ENCODE results near the gene CRISP3.
"Not testable (repeated sequence)": the region's sequence is repeated elsewhere in the genome, so short reads cannot be mapped to it uniquely, and the experiment has no call there.

The CRISP3 gene

GRCh38 chr6:49723917-49724316 is 20.3 kb downstream of the CRISP3 start:
- H3K4me2 ChIP-seq (ENCODE audit: low read length); H2BK120ac ChIP-seq (ENCODE audit: insufficient read depth, low read length, poor library complexity): not testable (repeated sequence)
- WGBS (ENCODE audit: extremely low coverage, insufficient coverage, insufficient read length) = no CpG with 5 or more reads among the region's 4 CpGs

GRCh38 chr6:49721297-49721696 is 22.9 kb downstream of the CRISP3 start:
- H4K91ac ChIP-seq (ENCODE audit: low read depth, low read length) = no peak overlapping the region
- no peak overlapping the region for H4K8ac ChIP-seq (ENCODE audit: low read depth, low read length)
- no peak for DNase-seq
- no peaks in the 10 kb centered on the region for H3K36me3 ChIP-seq (ENCODE audit: control insufficient read depth in 1 of 2, insufficient read depth in 2 of 2, low read length in 2 of 2)
- H3K4me3 ChIP-seq (ENCODE audit: low read depth, low read length) = no peak overlapping the region
- H3K4ac ChIP-seq (ENCODE audit: low read depth, low read length) = no peak overlapping the region
- H3K14ac ChIP-seq (ENCODE audit: low read length) = no peak overlapping the region
- no peak overlapping the region for H3K4me2 ChIP-seq (ENCODE audit: low read length)
- no peaks in the 10 kb centered on the region for H3K9me3 ChIP-seq (ENCODE audit: insufficient read depth, low read depth, low read length)
- no peak overlapping the region for H4K12ac ChIP-seq (ENCODE audit: low read depth, low read length)
- no peak overlapping the region for H2BK120ac ChIP-seq (ENCODE audit: insufficient read depth, low read length, poor library complexity)
- no CpG with 5 or more reads among the region's 2 CpGs for WGBS (ENCODE audit: extremely low coverage, insufficient coverage, insufficient read length)
- H3K79me2 ChIP-seq (ENCODE audit: control insufficient read depth, insufficient read depth, low read length, poor library complexity) = no peaks in the 10 kb centered on the region
- H2BK5ac ChIP-seq (ENCODE audit: low read depth, low read length, poor library complexity) = no peak overlapping the region
- no peak overlapping the region for H3K18ac ChIP-seq (ENCODE audit: low read length)
- no peaks in the 10 kb centered on the region for H3K27me3 ChIP-seq (ENCODE audit: insufficient read depth, low read length)
- no peaks in the 10 kb centered on the region for H3K4me1 ChIP-seq (ENCODE audit: control insufficient read depth in 1 of 2, insufficient read depth in 2 of 2, low read length in 2 of 2)
- no peak overlapping the region for H2AK5ac ChIP-seq (ENCODE audit: low read length)
- H3K27ac ChIP-seq (ENCODE audit: low read depth, low read length) = no peak overlapping the region
- H2AFZ ChIP-seq (ENCODE audit: insufficient read depth, low read length, poor library complexity) = no peak overlapping the region
- H3K9ac ChIP-seq (ENCODE audit: low read length) = no peak overlapping the region
- no peaks in the 10 kb centered on the region for H3K79me1 ChIP-seq (ENCODE audit: low read length)
- no peak overlapping the region for H3K23ac ChIP-seq (ENCODE audit: low read length)
- no peak overlapping the region for H2BK12ac ChIP-seq (ENCODE audit: low read length)

More at GRCh38 chr6:49723917-49724316, 20.3 kb downstream of the CRISP3 start:
- H3K4me3 ChIP-seq (ENCODE audit: low read depth, low read length); H2AK5ac ChIP-seq (ENCODE audit: low read length); H3K79me1 ChIP-seq (ENCODE audit: low read length); H3K9ac ChIP-seq (ENCODE audit: low read length); H3K18ac ChIP-seq (ENCODE audit: low read length); H4K8ac ChIP-seq (ENCODE audit: low read depth, low read length); H3K27ac ChIP-seq (ENCODE audit: low read depth, low read length); H4K12ac ChIP-seq (ENCODE audit: low read depth, low read length); H3K4ac ChIP-seq (ENCODE audit: low read depth, low read length); H2BK12ac ChIP-seq (ENCODE audit: low read length); H3K4me1 ChIP-seq (ENCODE audit: control insufficient read depth in 1 of 2, insufficient read depth in 2 of 2, low read length in 2 of 2); H2AFZ ChIP-seq (ENCODE audit: insufficient read depth, low read length, poor library complexity); H3K79me2 ChIP-seq (ENCODE audit: control insufficient read depth, insufficient read depth, low read length, poor library complexity); H3K9me3 ChIP-seq (ENCODE audit: insufficient read depth, low read depth, low read length); DNase-seq; H4K91ac ChIP-seq (ENCODE audit: low read depth, low read length); H3K23ac ChIP-seq (ENCODE audit: low read length); H3K27me3 ChIP-seq (ENCODE audit: insufficient read depth, low read length); H3K36me3 ChIP-seq (ENCODE audit: control insufficient read depth in 1 of 2, insufficient read depth in 2 of 2, low read length in 2 of 2); H3K14ac ChIP-seq (ENCODE audit: low read length); H2BK5ac ChIP-seq (ENCODE audit: low read depth, low read length, poor library complexity): not testable (repeated sequence)

- Histone ChIP-seq H3K14ac (ENCODE audit: low read length) (no peak overlapping the region), H3K79me1 (ENCODE audit: low read length) (no peaks in the 10 kb centered on the region), H3K27ac (ENCODE audit: low read depth, low read length) (no peak overlapping the region), H3K23ac (ENCODE audit: low read length) (no peak overlapping the region), H3K4ac (ENCODE audit: low read depth, low read length) (no peak overlapping the region), H4K12ac (ENCODE audit: low read depth, low read length) (no peak overlapping the region), H2BK12ac (ENCODE audit: low read length) (no peak overlapping the region), H2AK5ac (ENCODE audit: low read length) (no peak overlapping the region), H2BK120ac (ENCODE audit: insufficient read depth, low read length, poor library complexity) (no peak overlapping the region), H4K91ac (ENCODE audit: low read depth, low read length) (no peak overlapping the region), H4K8ac (ENCODE audit: low read depth, low read length) (no peak overlapping the region), H3K4me1 (ENCODE audit: control insufficient read depth in 1 of 2, insufficient read depth in 2 of 2, low read length in 2 of 2) (no peaks in the 10 kb centered on the region), H3K79me2 (ENCODE audit: control insufficient read depth, insufficient read depth, low read length, poor library complexity) (no peaks in the 10 kb centered on the region), H3K9ac (ENCODE audit: low read length) (no peak overlapping the region), H3K18ac (ENCODE audit: low read length) (no peak overlapping the region), H3K4me3 (ENCODE audit: low read depth, low read length) (no peak overlapping the region), H2AFZ (ENCODE audit: insufficient read depth, low read length, poor library complexity) (no peak overlapping the region), H3K27me3 (ENCODE audit: insufficient read depth, low read length) (no peaks in the 10 kb centered on the region), H3K36me3 (ENCODE audit: control insufficient read depth in 1 of 2, insufficient read depth in 2 of 2, low read length in 2 of 2) (no peaks in the 10 kb centered on the region), H3K9me3 (ENCODE audit: insufficient read depth, low read depth, low read length) (no peaks in the 10 kb centered on the region), H2BK5ac (ENCODE audit: low read depth, low read length, poor library complexity) (no peak overlapping the region), H3K4me2 (ENCODE audit: low read length) (no peak overlapping the region)
- no CpG with 5 or more reads among the region's 7 CpGs for WGBS (ENCODE audit: extremely low coverage, insufficient coverage, insufficient read length)
- no peak for DNase-seq
Observed at GRCh38 chr6:49720372-49720771, 23.8 kb downstream of the CRISP3 start.

- Histone ChIP-seq H3K79me2 (ENCODE audit: control insufficient read depth, insufficient read depth, low read length, poor library complexity) (no peaks in the 10 kb centered on the region), H3K23ac (ENCODE audit: low read length) (no peak within 1 kb of the TSS), H4K8ac (ENCODE audit: low read depth, low read length) (no peak within 1 kb of the TSS), H3K9me3 (ENCODE audit: insufficient read depth, low read depth, low read length) (no peaks in the 10 kb centered on the region), H2AFZ (ENCODE audit: insufficient read depth, low read length, poor library complexity) (no peak within 1 kb of the TSS), H3K18ac (ENCODE audit: low read length) (no peak within 1 kb of the TSS), H3K4me3 (ENCODE audit: low read depth, low read length) (no peak within 1 kb of the TSS), H2BK5ac (ENCODE audit: low read depth, low read length, poor library complexity) (no peak within 1 kb of the TSS), H2BK12ac (ENCODE audit: low read length) (no peak within 1 kb of the TSS), H4K91ac (ENCODE audit: low read depth, low read length) (no peak within 1 kb of the TSS), H3K27ac (ENCODE audit: low read depth, low read length) (no peak within 1 kb of the TSS), H3K4me1 (ENCODE audit: control insufficient read depth in 1 of 2, insufficient read depth in 2 of 2, low read length in 2 of 2) (no peaks in the 10 kb centered on the region), H3K9ac (ENCODE audit: low read length) (no peak within 1 kb of the TSS), H4K12ac (ENCODE audit: low read depth, low read length) (no peak within 1 kb of the TSS), H2BK120ac (ENCODE audit: insufficient read depth, low read length, poor library complexity) (no peak within 1 kb of the TSS), H3K27me3 (ENCODE audit: insufficient read depth, low read length) (no peaks in the 10 kb centered on the region), H3K36me3 (ENCODE audit: control insufficient read depth in 1 of 2, insufficient read depth in 2 of 2, low read length in 2 of 2) (no peaks in the 10 kb centered on the region), H3K14ac (ENCODE audit: low read length) (no peak within 1 kb of the TSS), H3K4ac (ENCODE audit: low read depth, low read length) (no peak within 1 kb of the TSS), H3K4me2 (ENCODE audit: low read length) (no peak within 1 kb of the TSS), H3K79me1 (ENCODE audit: low read length) (no peaks in the 10 kb centered on the region), H2AK5ac (ENCODE audit: low read length) (no peak within 1 kb of the TSS)
- no peak for DNase-seq
- WGBS (ENCODE audit: extremely low coverage, insufficient coverage, insufficient read length) = no CpG with 5 or more reads among the region's 26 CpGs
Observed at GRCh38 chr6:49713346-49713745, 30.8 kb downstream of the CRISP3 start, which contains the start of gene CRISP2. TSS of gene CRISP2 (minus strand) at chr6:49713543. CDS start at chr6:49709196, 4,347 bp downstream.

Data from trophoblast cell (in vitro differentiated cells and primary cell).